DMS114 treated with DMSO at 0.1 percent for 48 hours (cell line): ENCODE data around the gene SAMM50.

Source experiments
- DNase-seq: peaks from one replicate; lab custom pipeline; 2025; ENCODE audit not compliant: unreplicated experiment; lab: John Stamatoyannopoulos, UW

SAMM50 gene

DNA sequence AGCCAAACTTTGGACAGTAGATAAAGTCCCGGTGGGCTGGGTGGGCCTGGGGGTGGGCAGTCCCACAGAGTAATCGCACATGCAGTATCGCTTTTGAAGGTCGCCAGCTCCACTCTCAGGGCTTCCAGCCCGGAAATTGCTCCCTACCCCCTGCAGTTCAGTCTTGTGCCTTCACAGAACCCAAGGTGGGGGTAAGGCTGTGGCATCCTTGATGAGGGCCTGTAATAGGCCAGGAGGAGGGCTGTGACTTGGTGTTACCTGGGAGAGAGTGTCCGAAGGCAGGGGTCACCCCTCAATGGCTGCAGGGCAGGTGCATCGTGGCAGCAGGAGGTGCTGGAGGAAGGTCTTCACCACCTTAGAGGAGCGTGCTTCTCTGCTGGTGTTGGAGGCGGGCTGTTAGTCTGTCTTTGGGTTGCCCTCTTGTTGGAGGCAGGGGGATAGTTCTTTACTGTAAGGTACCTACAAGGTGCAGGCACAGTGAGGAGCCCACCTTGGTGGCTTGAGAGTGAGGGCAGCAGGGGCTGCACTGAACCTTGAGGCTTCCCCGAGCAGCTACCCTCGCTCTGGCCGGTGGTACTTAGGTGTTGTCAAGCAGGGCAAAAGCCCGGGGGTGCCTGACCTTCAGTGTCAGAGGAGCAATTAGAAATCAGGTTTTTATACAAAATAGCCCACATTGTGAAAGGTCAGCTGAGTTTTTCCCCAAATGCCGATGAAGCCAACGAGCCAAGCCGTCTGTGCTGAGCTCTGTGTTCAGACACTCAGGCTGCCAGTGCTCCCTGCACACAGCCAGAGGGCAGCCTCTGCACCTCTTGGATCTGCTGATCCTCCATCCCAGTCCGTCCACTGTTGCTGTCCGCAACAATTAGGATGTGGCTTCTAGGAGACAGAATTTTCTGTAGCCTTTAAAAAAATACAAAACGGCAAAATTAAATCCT lies 21.9 kb downstream of the SAMM50 start:
- DNase-seq, result no peak

DNA sequence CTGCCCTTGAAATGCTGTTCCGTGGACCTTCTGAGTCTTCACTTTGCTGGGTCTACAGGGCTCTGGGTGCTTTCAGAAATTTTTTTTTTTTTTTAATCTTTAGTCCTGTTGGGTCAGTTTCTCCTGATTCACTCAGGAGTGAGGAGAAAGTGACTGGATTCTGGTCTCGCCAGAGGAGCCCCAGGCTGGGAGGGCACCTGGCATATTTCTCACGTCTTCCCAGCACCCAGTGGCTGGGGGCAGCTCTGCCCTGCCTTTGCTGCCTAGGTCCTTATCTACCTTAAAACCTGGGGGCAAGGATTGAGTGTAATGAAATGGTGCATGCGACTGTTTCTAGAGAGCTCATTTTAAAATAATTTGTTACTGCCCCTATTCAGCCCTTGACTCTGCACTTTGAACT lies 23.3 kb downstream of the SAMM50 start:
- DNase-seq, result no peak

DNA sequence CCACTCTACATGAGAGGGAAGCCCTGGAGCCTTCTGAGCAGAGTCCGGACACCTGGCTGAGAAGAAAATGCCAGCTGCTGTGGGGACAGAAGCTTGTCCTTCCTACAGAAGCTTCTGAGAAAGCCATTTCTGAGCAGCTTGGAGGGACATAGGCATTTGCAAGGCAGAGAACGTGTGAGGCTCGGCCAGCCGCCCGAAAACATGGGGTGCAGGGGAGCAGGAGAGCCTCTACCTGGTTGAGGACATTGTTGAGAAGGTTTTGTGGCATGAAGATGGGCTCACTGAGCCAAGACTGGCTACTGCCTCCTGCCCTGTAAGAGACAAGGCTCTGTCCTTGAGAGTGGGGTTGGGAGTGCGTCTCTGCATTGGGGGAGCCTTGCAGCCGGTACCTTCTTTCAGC lies 25.3 kb downstream of the SAMM50 start:
- DNase-seq, result no peak

DNA sequence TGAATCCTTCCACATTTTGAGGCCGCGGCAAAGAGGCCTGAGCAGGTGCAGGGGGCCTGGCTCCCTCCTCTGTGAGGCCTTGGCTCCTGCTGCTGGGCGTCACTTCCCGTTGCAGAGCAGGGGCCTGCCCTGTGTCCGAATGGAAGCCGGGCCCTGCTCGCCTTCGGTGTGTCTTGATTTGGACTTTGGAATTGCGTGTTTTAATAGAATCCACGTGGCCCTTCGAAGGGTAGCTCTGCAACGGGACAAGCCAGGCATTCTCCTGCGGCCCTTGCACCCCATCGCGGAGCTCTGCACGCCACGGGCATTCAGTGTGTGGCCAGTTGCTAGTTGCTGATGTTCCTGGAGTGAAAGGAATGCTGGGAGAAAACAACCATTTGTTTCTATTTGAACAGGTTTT lies 25.8 kb downstream of the SAMM50 start:
- no peak for DNase-seq

DNA sequence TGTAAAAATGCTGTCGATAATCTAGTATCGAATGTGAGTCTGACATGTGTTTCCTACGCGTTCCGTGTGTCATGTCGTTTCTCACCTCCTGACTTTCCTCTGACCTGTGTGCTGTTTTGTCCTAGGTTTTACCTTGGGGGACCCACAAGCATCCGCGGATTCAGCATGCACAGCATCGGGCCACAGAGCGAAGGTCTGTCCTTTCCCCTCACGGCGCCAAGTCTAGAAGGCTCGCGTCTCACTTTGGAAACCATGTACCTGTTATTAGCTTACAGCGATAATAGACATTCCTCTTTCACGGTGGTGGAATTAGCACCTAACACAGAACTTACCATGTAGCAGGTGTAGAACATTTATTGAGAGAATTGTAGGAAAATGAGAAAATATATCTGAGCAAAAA lies 28.6 kb downstream of the SAMM50 start:
- DNase-seq, result no peak

DNA sequence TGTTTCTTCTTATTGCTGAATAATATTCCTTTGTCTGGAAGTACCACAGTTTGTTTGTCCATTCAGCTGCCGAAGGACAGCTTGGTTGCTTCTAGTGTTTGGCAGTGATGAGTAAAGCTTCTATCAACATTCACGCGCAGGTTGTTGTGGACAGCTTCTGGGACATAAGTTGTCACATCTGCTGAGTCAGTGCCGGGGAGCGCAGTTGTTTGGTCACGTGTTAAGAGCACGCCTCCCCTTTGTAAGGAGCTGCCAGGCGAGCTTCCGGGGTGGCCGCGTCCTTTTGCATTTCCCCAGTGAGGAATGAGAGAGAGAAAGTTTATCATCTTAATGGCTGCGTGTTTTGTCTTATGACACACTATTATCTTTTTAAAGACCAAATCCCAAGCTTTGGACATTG lies 30.3 kb downstream of the SAMM50 start:
- no peak for DNase-seq

DNA sequence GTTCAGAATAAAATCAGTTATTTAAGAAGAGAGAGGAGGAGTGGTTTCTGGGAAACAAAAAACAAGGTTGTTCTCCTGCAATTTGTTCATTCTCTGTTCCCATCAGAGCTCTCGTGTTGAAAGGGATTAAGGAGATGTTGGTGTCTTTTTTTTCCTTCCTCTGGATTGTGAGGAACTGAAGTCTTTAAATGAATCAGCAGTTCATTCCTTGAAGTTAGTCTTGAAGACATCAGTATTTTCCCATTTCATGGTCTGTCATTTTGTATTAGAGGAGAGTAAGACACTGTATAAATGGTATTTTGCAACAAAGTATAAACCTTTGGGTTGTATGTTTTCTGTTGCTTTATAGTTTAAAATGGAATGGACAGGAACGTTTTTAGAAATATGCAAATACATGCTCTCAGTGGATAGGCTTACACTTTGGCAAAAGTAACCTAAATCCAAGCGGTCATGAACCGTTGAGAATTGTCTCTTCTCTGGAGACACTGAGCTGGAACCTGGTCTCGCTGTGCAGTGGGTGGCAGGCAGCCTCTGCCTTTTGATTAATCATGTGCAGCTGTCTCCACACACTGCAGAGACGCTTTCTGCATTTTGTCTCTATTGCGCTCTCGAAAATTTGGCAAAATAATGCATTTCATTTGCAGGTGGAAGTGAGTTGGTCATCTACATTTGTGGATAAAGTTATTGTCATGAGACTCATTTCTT lies 33.0 kb downstream of the SAMM50 start:
- DNase-seq, result no peak

DNA sequence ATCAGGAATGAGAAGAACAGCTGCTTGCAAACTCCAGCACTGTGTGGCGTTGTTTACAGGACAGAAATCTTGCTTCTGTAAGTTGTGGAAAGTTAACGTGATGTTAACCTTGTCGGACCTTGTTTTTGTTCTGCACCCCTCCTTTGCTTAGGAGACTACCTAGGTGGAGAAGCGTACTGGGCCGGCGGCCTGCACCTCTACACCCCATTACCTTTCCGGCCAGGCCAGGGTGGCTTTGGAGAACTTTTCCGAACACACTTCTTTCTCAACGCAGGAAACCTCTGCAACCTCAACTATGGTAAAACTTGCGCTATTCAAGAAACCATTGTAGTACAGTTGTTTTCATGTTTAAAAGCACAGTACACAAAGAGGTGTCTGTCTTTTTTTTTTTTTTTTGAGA lies 33.7 kb downstream of the SAMM50 start:
- no peak for DNase-seq

DNA sequence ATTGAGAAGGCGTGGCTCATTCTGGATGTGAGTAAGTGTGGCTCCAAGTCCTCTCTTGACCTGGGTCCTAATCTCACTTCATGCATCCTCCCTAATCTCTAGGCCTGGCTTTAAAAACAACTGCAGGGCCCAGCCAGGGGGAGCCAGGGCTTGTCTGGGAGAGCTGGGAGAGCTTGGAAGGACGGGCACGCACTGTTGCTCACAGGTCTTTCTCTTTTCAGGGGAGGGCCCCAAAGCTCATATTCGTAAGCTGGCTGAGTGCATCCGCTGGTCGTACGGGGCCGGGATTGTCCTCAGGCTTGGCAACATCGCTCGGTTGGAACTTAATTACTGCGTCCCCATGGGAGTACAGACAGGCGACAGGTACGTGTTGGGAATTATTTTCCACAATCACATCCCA lies 34.8 kb downstream of the SAMM50 start:
- DNase-seq, result no peak

DNA sequence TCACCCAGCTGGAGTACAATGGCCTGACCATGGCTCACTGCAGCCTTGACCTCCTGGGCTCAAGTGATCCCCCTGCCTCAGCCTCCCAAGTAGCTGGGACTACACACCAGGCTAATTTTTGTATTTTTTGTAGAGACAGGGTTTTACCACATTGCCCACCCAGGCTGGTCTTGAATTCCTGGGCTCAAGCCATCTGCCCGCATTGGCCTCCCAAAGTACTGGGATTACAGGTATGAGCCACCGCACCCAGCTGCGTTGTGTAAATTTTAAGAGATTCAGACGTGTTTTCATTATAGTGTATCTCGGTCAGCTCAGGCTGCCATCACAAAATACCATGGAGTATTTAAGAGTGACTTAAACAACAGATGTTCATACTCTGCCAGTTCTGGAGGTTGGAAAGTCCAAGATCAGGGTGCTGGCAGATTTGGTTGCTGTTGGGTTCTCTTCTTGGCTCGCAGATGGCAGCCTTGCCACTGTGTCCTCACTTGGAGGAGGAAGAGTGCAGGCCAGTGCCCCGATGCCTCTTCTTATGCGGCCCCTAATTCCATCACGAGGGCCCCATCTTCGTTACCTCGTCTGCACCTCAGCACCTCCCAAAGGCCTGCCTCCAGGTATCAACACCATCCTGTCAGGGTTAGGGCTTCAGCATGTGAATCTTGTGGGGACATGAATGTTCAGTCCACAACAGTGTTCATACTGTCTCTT lies 36.2 kb downstream of the SAMM50 start:
- DNase-seq, result no peak

DNA sequence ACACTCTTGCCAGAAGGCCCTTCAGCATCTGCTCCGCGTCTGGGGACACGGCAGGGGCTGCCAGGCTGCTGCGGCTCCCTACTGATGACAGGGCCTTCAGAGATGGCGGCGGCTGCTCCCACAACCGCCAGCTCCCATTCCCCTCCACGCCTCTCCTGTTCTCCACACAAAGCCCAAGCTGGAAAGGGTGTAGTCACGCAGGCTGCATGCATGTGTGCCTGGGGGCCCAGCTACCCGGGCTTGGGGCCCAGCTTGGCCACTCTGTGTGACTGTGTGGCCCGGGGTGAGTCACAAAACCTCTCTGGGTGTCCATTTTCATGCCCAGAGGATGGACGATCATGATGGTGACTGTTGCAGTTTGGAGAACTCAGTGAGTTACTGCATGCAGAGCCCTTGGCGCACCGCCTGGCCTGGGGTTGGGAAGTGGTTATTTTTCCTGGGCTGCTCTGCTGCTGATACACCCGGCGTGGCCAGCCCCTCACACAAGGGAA lies 37.1 kb downstream of the SAMM50 start:
- DNase-seq, result no peak

DNA sequence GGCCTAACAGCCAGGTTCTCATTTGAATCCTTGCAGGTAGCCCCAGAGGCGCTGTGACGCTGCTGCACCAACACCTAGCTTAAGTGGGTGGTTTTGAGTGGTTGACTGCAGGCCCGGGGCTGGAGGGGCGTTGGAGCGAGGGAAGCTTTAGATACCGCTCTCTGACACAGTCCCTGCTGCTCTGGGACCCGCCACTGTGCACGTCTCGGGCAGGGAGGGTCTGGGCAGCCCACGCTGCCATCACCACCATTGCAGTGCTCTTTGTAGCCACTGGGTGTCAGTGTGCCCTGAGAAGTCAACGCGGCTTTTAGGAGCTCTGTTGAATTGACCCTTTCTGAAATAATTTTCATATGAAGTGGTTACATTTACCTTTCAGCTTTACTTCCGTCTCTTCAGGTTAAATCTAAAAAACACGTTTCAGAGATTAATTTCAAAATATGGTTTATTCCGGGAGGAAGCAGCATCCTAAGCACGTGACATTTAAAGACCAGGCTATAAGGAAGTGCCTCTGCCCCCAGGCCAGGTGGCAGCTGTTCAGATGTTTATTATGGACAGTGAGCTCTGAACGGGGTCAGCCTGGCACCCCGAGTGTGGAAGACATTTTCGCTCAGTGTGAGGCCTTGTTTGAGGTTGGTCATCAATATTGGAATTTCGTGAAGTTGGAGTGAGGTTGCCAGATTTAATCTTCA lies 38.0 kb downstream of the SAMM50 start:
- peak; percentile 16 for DNase-seq

DNA sequence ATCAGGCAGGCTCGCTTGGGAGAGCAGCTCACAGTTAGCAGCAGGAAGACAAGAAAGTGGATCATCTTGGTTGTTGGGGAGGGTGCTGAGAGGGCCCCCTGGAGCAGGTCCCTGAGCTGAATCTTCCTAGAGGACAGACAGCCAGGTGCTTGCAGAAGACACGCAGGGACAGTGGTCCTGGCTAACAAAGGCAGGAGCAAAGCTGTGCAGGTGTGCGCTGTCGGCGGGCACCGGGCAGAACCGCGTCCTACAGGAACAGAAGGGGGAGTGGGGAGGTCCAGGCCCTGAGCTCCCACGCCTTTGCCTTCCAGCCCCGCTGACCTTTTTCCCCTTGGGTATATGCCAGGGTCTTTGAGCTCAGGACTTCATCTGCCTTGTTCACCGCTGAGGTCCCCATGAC lies 38.8 kb downstream of the SAMM50 start:
- no peak for DNase-seq

DNA sequence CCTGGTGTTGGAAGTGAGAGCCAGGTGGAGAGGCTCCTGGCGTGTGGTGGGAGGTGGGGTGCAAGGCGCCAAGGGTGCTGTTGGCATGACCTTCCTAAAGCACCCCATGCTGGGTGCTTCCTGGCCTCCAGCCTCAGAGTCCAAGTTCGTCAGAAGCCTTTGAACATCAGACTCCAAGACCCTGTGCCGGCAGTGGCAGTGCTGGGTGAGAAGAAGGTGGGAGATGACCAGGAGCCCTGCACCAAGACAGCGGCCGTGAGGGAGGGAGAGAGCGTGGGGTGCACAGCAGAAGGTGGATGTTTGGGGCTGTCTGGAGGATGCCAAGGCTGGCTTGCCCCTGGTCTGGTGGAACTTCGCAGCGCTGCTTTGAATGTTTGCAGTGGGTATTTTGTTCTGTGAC lies 39.2 kb downstream of the SAMM50 start:
- no peak for DNase-seq

DNA sequence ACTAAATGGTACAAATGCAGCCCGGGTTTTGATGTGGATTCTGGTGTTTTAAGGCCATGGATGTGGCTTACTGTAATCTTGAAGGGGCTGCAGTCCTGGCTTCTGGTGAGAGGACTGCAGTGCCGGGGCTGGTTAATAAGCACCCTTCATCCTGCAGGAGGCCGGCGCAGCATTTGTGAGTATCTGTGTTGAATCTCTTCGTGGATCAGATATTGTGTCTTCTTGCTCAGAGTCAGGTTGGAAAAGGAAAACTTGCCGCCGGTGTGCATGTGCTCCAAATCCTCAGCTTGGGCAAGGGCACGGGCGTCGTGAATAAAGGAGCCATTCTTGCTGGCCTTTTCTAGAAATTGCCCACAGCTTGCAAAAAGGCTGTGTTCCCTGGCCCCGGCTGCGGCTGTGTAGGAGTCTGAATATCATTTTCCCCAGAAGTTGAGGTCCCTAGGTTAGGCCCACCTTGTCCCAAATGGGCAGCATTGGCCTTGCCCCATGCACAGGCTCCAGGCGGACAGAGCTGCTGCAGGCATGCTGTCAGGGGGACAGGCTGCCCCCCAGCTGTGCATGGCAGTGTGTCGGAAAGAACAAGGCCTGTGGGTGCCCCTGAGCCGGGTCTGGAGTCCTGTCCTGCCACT lies 39.9 kb downstream of the SAMM50 start:
- DNase-seq, result no peak

DNA sequence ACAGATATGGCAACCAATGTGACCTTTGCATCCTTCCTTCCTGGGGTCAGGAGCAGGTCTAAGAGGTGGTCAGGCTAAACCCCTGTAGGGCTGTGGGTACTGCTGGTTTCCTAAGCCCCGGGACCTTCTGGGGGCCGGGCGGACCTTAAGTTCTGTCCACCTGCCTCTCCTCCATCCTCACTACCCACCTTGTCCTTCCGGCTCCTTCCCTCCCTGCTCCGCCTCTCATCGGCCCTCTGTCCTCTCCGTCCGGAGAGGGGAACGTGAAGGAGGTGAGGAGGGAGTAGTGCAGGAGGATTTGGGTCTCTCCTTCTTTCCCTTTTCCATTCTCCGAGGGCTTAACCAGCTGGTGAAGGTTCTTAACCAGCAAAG lies 40.5 kb downstream of the SAMM50 start:
- no peak for DNase-seq

DNA sequence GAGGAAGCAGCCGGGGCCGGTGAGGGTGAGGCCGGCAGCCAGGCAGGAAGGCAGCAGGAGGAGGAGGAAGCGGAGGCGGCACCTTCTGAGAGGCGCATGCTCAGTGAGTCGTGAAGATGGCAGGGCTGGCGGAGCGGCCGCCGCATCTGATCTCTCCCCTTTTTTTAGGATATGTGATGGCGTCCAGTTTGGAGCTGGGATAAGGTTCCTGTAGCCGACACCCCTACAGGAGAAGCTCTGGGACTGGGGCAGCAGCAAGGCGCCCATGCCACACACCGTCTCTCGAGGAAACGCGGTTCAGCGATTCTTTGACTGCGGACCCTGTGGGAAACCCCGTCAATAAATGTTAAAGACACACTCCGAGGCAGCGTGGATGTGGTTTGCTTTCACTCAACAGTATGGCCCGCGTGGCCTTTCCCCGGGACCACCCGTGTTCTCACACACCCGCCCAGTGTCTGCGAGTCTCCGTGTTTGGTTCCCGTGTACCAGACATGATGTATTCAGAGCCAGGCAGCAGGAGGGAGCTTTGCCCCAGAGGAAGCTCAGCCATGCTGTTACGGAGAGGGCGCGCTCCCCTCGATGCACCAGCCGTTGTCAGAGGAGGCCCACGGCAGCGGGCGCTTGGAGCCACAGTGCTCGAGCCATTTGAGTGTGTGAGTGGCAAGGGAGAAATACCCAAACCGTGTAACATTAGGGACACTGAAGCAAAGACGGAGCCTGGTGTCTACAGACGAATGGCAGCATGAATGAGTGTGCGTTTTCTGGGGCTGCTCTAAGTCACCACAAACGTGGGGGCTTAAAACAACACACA lies 41.1 kb downstream of the SAMM50 start:
- DNase-seq, result no peak

DNA sequence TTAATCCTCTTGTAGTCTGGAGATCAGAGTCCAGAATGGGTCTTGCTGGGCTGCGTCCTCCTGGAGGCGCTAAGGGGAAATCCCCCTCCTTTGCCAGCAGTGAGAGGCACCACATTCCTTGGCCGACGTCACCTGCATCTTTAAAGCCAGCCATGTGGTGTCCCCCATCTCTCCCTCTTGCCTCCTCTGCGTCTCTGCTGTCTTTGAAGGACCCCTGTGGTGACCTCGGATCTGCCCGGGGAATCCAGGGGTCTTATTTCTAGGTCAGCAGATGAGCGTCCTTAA lies 41.7 kb downstream of the SAMM50 start:
- DNase-seq, result no peak

DNA sequence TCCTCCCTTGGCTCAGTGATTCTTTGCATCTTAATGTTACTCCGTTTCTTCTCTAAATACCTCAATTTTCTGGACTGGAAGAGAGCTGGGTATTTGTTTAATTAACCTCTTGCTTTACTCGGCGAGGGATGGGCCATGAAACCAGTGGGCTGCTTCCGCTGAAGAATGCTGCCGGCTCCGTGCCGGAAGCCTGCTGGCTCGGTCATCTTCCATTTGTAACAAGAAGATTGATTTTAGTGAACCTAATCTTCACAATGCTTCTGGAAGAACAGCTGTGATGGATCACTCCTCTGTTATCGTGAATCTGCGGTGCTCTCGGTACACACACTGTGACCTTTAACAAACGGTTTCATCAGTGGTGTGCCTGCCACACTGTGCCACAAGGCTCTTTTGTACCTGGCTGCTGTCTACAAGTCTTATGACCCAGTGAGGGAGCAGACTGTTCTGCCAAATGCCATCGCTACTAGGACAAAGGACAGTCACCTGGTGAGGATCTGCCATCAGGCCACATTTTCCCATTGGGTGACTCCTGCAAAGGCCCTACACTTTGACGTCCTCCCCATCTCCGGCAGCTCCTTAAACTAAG lies 43.5 kb downstream of the SAMM50 start:
- DNase-seq, result no peak

DNA sequence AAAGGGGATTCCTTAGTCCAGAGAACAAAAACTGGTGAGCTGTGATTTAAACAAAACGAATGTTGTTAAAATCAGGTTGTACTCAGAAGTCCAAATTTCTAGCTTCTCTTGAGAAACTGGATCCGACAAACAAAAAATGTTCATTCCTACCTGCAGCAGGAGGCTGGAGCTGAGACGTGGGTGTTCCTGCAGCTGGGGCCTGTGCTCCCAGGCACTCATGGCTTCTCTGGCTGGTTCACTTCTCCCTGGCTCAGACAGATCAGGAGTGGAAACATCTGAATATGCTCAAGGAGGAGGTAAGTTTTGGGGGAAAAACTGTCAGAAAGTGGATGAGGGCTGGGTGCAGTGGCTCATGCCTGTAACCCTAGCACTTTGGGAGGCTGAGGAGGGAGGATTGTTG lies 44.1 kb downstream of the SAMM50 start:
- DNase-seq, result no peak
